ENCODE data around the gene KIAA1217.
"Not testable (repeated sequence)": the region's sequence is repeated elsewhere in the genome, so short reads cannot be mapped to it uniquely, and the experiment has no call there.

DNA sequence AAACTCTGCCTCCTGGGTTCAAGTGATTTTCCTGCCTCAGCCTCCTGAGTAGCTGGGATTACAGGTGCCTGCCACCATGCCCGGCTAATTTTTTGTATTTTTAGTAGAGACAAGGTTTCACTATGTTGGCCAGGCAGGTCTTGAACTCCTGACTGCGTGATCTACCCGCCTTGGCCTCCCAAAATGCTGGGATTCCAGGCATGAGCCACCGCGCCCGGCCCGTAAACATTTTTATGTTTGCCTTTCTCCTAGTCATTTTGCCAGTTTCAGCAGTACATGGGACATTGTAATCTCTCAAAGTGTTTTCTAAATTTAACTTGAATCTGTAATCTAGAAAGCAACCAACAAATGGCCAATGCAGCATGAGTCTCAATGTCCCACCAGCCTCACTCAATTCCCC, 128.8 kb downstream of the KIAA1217 start:
- not testable (repeated sequence) for TF ChIP-seq FOXJ3 (CRISPR knock-in tag; IDR thresholded peaks at IDR 0.05); POLR2AphosphoS5 (IDR thresholded peaks at IDR 0.05; ENCODE audit: low read depth, low read length); SMC3 (IDR thresholded peaks at IDR 0.05; ENCODE audit: low read depth, low read length); EZH2phosphoT487 (IDR thresholded peaks at IDR 0.05; ENCODE audit: borderline replicate concordance, low read depth); TAF1 (IDR thresholded peaks at IDR 0.05; ENCODE audit: borderline replicate concordance, low read depth, low read length); RAD21 (IDR thresholded peaks at IDR 0.05; ENCODE audit: low read length); EP300 (IDR thresholded peaks at IDR 0.05; ENCODE audit: borderline replicate concordance in 1 of 2, low read depth in 1 of 2, low read length in 1 of 2); CHD2 (IDR thresholded peaks at IDR 0.05; ENCODE audit: low read length, partially characterized antibody); YY1 (IDR thresholded peaks at IDR 0.05; ENCODE audit: low read depth)
- TF ChIP-seq, protein P1, sequence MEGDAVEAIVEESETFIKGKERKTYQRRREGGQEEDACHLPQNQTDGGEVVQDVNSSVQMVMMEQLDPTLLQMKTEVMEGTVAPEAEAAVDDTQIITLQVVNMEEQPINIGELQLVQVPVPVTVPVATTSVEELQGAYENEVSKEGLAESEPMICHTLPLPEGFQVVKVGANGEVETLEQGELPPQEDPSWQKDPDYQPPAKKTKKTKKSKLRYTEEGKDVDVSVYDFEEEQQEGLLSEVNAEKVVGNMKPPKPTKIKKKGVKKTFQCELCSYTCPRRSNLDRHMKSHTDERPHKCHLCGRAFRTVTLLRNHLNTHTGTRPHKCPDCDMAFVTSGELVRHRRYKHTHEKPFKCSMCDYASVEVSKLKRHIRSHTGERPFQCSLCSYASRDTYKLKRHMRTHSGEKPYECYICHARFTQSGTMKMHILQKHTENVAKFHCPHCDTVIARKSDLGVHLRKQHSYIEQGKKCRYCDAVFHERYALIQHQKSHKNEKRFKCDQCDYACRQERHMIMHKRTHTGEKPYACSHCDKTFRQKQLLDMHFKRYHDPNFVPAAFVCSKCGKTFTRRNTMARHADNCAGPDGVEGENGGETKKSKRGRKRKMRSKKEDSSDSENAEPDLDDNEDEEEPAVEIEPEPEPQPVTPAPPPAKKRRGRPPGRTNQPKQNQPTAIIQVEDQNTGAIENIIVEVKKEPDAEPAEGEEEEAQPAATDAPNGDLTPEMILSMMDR (IDR thresholded peaks at IDR 0.05) = not testable (repeated sequence)
- TF ChIP-seq, protein P2, sequence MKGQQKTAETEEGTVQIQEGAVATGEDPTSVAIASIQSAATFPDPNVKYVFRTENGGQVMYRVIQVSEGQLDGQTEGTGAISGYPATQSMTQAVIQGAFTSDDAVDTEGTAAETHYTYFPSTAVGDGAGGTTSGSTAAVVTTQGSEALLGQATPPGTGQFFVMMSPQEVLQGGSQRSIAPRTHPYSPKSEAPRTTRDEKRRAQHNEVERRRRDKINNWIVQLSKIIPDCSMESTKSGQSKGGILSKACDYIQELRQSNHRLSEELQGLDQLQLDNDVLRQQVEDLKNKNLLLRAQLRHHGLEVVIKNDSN (IDR thresholded peaks at IDR 0.05; ENCODE audit: borderline replicate concordance, low read depth) = not testable (repeated sequence)
- TF ChIP-seq, protein P3, sequence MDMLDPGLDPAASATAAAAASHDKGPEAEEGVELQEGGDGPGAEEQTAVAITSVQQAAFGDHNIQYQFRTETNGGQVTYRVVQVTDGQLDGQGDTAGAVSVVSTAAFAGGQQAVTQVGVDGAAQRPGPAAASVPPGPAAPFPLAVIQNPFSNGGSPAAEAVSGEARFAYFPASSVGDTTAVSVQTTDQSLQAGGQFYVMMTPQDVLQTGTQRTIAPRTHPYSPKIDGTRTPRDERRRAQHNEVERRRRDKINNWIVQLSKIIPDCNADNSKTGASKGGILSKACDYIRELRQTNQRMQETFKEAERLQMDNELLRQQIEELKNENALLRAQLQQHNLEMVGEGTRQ (IDR thresholded peaks at IDR 0.05; ENCODE audit: borderline replicate concordance, low read depth, low read length) = not testable (repeated sequence)
